HEK293 (cell line): ENCODE results near the gene MYO1C.
"Not testable (repeated sequence)": the region's sequence is repeated elsewhere in the genome, so short reads cannot be mapped to it uniquely, and the experiment has no call there.

Experiments used
- CTCF ChIA-PET: fragments of 350-600 bp; formaldehyde crosslinking; extraction: SDS; loops from one replicate; lab custom pipeline; 2021; ENCODE audit warnings: antibody characterized with exemption; lab: Yijun Ruan, JAX
- POLR2A ChIA-PET: fragments of 300-600 bp; formaldehyde crosslinking; extraction: SDS; loops from one replicate; lab custom pipeline; 2020; ENCODE audit warnings: antibody characterized with exemption, inconsistent platforms; lab: Yijun Ruan, JAX
- H3K27ac ChIP-seq: fragments of 200-500 bp; sonication (Bioruptor generic); 2 replicates; pipeline ENCODE4 v1.5.1; 2014; ENCODE audit warnings: low read depth, low read length, control low read depth, inconsistent platforms; ENCODE audit errors: extremely low read depth
- H3K36me3 ChIP-seq, 2 experiments: fragments of 200-500 bp in 1 of 2; sonication (Bioruptor generic) in 1 of 2; 1 replicate in 1 of 2; 2 replicates in 1 of 2; pipeline ENCODE4 v1.5.1; 2014 to 2017; ENCODE audit warnings: inconsistent platforms in 2 of 2, low read length in 2 of 2; ENCODE audit not compliant: control insufficient read depth in 2 of 2, insufficient read depth in 1 of 2
- H3K4me1 ChIP-seq: fragments of 200-500 bp; sonication (Bioruptor generic); 2 replicates; pipeline ENCODE4 v1.5.1; 2014; ENCODE audit warnings: mild to moderate bottlenecking, low read length, inconsistent platforms; ENCODE audit not compliant: control insufficient read depth, insufficient read depth
- H3K4me3 ChIP-seq: 2 replicates; pipeline ENCODE4 v1.5.1; 2011; ENCODE audit warnings: low read depth, mild to moderate bottlenecking, control low read depth, low read length, moderate library complexity
- H3K9me3 ChIP-seq: fragments of 200-500 bp; sonication (Bioruptor generic); 2 replicates; pipeline ENCODE4 v1.5.1; 2014; ENCODE audit warnings: low read depth, low read length, inconsistent platforms; ENCODE audit not compliant: control insufficient read depth, insufficient read depth
- OVOL3 ChIP-seq: fragments of 450-650 bp; formaldehyde crosslinking; IDR thresholded peaks from 2 replicates; pipeline ENCODE4 v1.5.1; 2016; ENCODE audit warnings: missing biosample characterization, missing genetic modification characterization
- ZNF112 ChIP-seq: fragments of 450-650 bp; formaldehyde crosslinking; IDR thresholded peaks from 2 replicates; pipeline ENCODE4 v1.5.0; 2017; ENCODE audit warnings: missing biosample characterization, missing genetic modification characterization
- ZNF121 ChIP-seq: fragments of 450-650 bp; formaldehyde crosslinking; IDR thresholded peaks from 2 replicates; pipeline ENCODE4 v1.5.1; 2016; ENCODE audit warnings: missing biosample characterization, missing genetic modification characterization
- ZNF140 ChIP-seq: fragments of 450-650 bp; formaldehyde crosslinking; IDR thresholded peaks from 2 replicates; pipeline ENCODE4 v1.5.1; 2016; ENCODE audit warnings: missing biosample characterization, missing genetic modification characterization
- ZNF211 ChIP-seq: fragments of 450-650 bp; formaldehyde crosslinking; IDR thresholded peaks from 2 replicates; pipeline ENCODE4 v1.5.1; 2016; ENCODE audit warnings: low read depth, missing biosample characterization, missing genetic modification characterization
- ZNF324 ChIP-seq: fragments of 450-650 bp; formaldehyde crosslinking; IDR thresholded peaks from 2 replicates; pipeline ENCODE4 v1.5.1; 2016; ENCODE audit warnings: missing biosample characterization, missing genetic modification characterization
- ZNF426 ChIP-seq: fragments of 450-650 bp; formaldehyde crosslinking; IDR thresholded peaks from 2 replicates; pipeline ENCODE4 v1.5.1; 2017; ENCODE audit warnings: missing biosample characterization, missing genetic modification characterization, mild to moderate bottlenecking, inconsistent platforms, moderate library complexity
- ZNF580 ChIP-seq: fragments of 450-650 bp; formaldehyde crosslinking; IDR thresholded peaks from 2 replicates; pipeline ENCODE4 v1.5.1; 2016; ENCODE audit warnings: missing biosample characterization, missing genetic modification characterization
- ZNF600 ChIP-seq: fragments of 450-650 bp; formaldehyde crosslinking; IDR thresholded peaks from 2 replicates; pipeline ENCODE4 v1.5.1; 2016; ENCODE audit warnings: missing biosample characterization, missing genetic modification characterization
- ZNF792 ChIP-seq: fragments of 450-650 bp; formaldehyde crosslinking; IDR thresholded peaks from 2 replicates; pipeline ENCODE4 v1.5.1; 2016; ENCODE audit warnings: missing biosample characterization, missing genetic modification characterization

The MYO1C gene

GRCh38 chr17:1420163-1420562 lies 72.3 kb downstream of the MYO1C start (continued):
- TF ChIP-seq ZNF140 (tag by site-specific recombination): no peak

GRCh38 chr17:1418476-1418875 lies 74.0 kb downstream of the MYO1C start:
- not testable (repeated sequence) for H3K9me3 ChIP-seq

GRCh38 chr17:1416414-1416813 lies 76.1 kb downstream of the MYO1C start:
- ChIA-PET POLR2A (interaction anchor here (0.7 kb wide), 1 partner anchor 121 kb away, joined by 3 read pairs; no protein-coding TSS in a partner anchor), CTCF (interaction anchor here (0.6 kb wide), 2 partner anchors 8 to 14 kb away, joined by 3 to 4 read pairs; no protein-coding TSS in a partner anchor)
- Histone ChIP-seq H3K36me3 (peaks cover 14 to 18% of the 10 kb centered on the region in 2 experiments), H3K27ac (no peak overlapping the region), H3K4me1 (no peaks in the 10 kb centered on the region), H3K4me3 (no peak overlapping the region), H3K9me3 (no peaks in the 10 kb centered on the region)
- TF ChIP-seq ZNF580 (no peak), ZNF324 (no peak), ZNF426 (tag by site-specific recombination) (no peak), ZNF792 (no peak), OVOL3 (tag by site-specific recombination) (no peak), ZNF121 (tag by site-specific recombination) (peak; percentile 94), ZNF211 (tag by site-specific recombination) (no peak)

More at GRCh38 chr17:1418476-1418875, 74.0 kb downstream of the MYO1C start:
- POLR2A ChIA-PET, H3K4me1 ChIP-seq, H3K27ac ChIP-seq, H3K4me3 ChIP-seq: not testable (repeated sequence)
- peaks cover 24 to 38% of the 10 kb centered on the region in 2 experiments for H3K36me3 ChIP-seq
- CTCF ChIA-PET: interaction anchor here (0.7 to 2.1 kb wide), 2 partner anchors 53 to 86 kb away, joined by 3 to 7 read pairs; no protein-coding TSS in a partner anchor

GRCh38 chr17:1414634-1415033 lies 77.9 kb downstream of the MYO1C start:
- CTCF ChIA-PET: interaction anchor here (0.6 to 1.5 kb wide), 4 partner anchors 10 to 49 kb away, joined by 3 to 7 read pairs (median 5); no protein-coding TSS in a partner anchor

More at GRCh38 chr17:1414634-1415033, 77.9 kb downstream of the MYO1C start:
- no peak overlapping the region for H3K4me3 ChIP-seq
- H3K36me3 ChIP-seq: peaks cover 0 to 4% of the 10 kb centered on the region in 2 experiments; a peak in 2 of 3 replicates
- H3K9me3 ChIP-seq: no peaks in the 10 kb centered on the region
- POLR2A ChIA-PET: interaction anchor here (1.2 to 2.8 kb wide), 3 partner anchors 9 to 74 kb away, joined by 3 to 9 read pairs (median 6); partner anchors contain the start of gene YWHAE
- H3K4me1 ChIP-seq: peaks cover 4% of the 10 kb centered on the region
- TF ChIP-seq ZNF112 (tag by site-specific recombination): no peak
- 0 out of 2 replicates have a peak, but pooled peaks have one; percentile 9 for TF ChIP-seq ZNF600 (tag by site-specific recombination)
- no peak overlapping the region for H3K27ac ChIP-seq
